GM19397 (cell line): ENCODE results near the gene UBE2G1.
"Not testable (repeated sequence)": the region's sequence is repeated elsewhere in the genome, so short reads cannot be mapped to it uniquely, and the experiment has no call there.

Experiments
- ATAC-seq: cut with Tn5 transposase; IDR thresholded peaks from one replicate; pipeline ENCODE4 v1.9.1; 2021; ENCODE audit warnings: mild to moderate bottlenecking, moderate library complexity; ENCODE audit not compliant: unreplicated experiment

The UBE2G1 gene

GRCh38 chr17:4255271-4255670 is 111.2 kb downstream of the UBE2G1 start:
- not testable (repeated sequence) for ATAC-seq

DNA sequence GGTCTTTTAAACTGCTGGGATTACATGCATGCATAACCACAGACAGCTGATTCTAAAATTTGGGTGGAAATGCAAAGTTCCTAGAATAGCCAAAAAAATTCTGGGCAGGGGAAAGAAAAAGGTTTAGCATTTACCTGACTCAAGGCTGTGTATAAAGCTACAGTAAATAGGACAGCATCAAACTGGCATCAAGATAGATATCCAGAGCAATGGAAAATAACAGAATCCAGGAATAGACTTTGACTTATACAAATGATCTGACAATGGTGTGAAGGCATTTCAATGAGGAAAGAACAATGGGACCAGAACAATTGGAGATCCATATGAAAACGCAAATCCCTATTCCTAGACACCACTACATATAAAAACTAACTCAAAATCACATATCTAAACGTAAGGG is 115.6 kb downstream of the UBE2G1 start:
- no peak for ATAC-seq

DNA sequence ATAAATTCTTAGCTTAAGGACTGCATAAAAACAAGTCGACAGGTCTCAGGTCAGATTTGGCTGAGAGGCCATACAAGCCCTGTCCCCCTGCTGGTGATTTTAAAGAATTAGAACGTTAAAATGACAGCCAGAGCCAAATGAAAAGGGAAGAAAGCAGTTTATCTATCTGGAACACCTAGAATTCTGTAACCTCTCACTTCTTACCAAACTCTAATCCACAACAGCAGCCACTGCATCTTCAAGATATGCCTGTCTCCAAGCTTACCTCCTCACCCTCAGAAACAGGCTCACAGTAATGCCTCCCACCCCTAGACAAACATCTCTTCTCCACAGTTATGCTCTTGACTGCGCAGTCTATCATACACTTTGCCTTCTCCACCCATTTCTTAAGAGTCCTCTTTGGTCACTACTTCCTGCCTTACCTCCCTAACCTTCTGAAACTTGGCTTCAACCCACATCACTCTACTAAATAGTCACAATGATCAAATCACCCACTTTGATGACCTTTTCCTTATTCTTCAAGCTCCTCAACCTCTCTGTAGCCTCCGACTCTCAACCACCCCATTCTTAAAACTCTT is 116.9 kb downstream of the UBE2G1 start:
- no peak for ATAC-seq

- no peak for ATAC-seq
Observed at GRCh38 chr17:4248504-4249277, 117.8 kb downstream of the UBE2G1 start.

- ATAC-seq: no peak
Observed at GRCh38 chr17:4247971-4248388, 118.5 kb downstream of the UBE2G1 start.

GRCh38 chr17:4247361-4247970 is 119.0 kb downstream of the UBE2G1 start:
- no peak for ATAC-seq

DNA sequence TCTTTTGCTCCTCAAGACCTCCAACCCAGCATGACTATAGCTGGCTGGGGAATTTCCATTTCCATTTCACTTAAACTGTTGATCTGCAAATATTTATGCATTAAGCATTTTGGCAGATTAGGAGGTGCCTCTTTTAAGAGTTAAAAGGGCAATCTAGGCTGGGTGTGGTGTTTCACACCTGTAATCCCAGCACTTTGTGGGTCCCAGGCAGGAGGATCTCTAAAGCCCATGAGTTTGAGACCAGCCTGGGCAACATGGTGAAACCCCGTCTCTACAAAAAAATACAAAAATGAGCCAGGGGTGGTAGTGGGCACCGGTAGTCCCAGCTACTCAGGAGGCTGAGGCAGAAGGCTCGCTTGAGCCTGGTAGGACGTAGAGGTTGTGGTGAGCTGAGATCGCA is 119.8 kb downstream of the UBE2G1 start:
- no peak for ATAC-seq

GRCh38 chr17:4241535-4241934 is 124.9 kb downstream of the UBE2G1 start:
- no peak for ATAC-seq

DNA sequence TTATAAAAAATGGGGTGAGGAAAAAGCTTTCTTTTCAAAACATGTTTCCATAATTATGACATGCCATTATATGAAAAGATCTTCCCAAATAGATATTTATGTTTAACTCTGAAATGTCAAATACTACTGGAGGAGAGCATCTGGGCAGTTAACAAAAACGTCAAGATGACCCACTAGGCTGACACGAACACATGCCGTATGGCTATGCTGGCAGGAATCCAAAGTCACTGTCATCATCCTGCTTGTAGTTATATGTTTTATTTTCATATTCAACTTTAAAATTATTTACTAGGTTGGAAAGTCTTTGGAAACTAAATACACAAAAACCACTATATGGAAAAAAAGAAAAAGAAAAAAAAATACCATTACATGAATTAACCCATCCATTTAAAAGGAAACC is 130.0 kb downstream of the UBE2G1 start:
- ATAC-seq: no peak

DNA sequence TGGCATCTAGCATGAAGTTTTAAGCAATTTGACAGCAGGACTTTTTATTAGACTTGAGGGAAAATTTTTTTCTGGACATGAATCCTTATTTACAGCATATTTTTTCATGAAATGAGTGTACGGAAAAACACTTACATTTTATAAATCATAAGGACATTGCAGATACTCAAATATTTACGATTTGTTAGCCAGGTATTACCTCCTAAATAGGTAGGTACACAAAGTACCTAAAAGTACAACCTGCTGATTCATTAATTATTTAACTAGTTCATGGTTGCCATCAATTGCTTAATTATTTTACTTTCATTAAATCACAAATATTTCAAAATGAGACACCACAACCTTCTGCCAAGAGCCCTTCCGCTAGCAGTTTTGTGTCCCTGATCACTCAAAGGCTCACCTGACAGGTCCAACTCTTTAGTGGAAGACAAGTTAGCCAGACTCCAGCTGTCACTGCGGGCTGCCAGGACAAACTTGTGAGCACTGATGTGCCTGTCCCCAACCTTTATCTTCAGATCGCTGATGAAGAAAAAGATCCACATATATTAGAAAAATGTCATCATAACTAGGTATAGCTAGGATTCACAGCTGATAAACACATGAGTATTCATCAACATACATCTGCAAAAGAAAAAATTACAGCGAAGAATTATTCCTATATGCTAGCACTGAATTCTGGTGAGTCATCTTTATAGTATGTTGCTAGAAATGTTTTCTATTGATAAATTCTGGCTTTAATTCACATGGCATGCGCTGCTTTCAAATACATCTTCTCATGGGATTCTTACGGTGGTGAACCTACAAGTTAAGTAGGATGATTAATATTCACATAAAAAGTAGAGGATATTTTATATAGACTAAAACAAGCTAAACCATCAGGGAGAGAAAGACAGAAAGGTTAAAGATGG is 130.8 kb downstream of the UBE2G1 start:
- no peak for ATAC-seq

- no peak for ATAC-seq
Observed at GRCh38 chr17:4234401-4234800, 132.1 kb downstream of the UBE2G1 start.

GRCh38 chr17:4233668-4234258 is 132.7 kb downstream of the UBE2G1 start:
- no peak for ATAC-seq

DNA sequence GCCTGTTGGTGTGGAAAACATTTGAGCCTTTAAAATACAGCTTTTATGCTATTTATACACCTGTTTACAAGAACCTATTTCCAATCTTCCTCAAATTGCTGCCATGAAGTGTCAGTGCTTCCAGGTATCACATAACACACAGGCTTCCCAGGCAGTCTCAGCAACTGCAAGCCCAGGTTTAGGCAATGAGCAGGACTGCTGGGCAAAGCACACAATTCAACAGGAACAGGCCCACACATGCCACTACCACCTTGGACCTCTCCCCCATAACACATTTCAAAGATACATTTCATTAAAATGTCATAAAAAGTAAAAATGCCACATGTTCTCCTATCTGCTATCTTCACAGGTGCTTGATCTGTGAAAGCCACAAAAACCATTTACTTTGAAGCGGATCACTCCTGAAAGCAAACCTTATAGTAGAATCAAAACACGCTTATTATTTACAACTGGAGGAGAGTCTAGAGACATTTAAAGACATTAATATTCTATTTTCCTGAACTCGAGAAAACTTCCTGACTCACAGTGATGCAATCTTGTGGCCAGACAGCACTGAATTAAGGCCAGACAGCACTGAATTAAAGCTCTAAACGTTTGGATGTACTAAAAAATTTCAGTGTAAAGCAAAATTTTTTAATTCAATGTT is 134.2 kb downstream of the UBE2G1 start:
- ATAC-seq: no peak

GRCh38 chr17:4229627-4230541 is 136.6 kb downstream of the UBE2G1 start:
- ATAC-seq: no peak

GRCh38 chr17:4221899-4222659 is 144.4 kb downstream of the UBE2G1 start:
- ATAC-seq: no peak

GRCh38 chr17:4221163-4221562 is 145.3 kb downstream of the UBE2G1 start:
- ATAC-seq: no peak

GRCh38 chr17:4220655-4221054 is 145.8 kb downstream of the UBE2G1 start:
- no peak for ATAC-seq
